HG03045 (cell line): ENCODE measurements around the gene PCSK9.
A peak's percentile ranks its signal among the peaks of the same experiment; 100 is the strongest.

ENCODE experiments used
- ATAC-seq: cut with Tn5 transposase; IDR thresholded peaks from one replicate; pipeline ENCODE4 v1.9.1; 2021; ENCODE audit warnings: mild to moderate bottlenecking, moderate library complexity; ENCODE audit not compliant: unreplicated experiment

PCSK9 gene

GRCh38 chr1:55057270-55057955 is 18.1 kb downstream of the PCSK9 start:
- no peak for ATAC-seq

DNA sequence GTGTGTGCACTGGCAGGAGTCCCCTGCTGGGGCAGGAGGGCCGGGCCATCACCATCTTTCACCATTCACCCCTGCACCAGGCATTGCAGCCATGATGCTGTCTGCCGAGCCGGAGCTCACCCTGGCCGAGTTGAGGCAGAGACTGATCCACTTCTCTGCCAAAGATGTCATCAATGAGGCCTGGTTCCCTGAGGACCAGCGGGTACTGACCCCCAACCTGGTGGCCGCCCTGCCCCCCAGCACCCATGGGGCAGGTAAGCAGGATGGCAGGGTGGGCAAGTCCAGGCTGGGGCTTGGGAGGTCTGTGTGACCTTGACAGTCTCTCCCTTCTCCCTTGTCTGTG is 18.6 kb downstream of the PCSK9 start:
- ATAC-seq, result no peak

GRCh38 chr1:55059302-55060132 is 20.2 kb downstream of the PCSK9 start:
- no peak for ATAC-seq

DNA sequence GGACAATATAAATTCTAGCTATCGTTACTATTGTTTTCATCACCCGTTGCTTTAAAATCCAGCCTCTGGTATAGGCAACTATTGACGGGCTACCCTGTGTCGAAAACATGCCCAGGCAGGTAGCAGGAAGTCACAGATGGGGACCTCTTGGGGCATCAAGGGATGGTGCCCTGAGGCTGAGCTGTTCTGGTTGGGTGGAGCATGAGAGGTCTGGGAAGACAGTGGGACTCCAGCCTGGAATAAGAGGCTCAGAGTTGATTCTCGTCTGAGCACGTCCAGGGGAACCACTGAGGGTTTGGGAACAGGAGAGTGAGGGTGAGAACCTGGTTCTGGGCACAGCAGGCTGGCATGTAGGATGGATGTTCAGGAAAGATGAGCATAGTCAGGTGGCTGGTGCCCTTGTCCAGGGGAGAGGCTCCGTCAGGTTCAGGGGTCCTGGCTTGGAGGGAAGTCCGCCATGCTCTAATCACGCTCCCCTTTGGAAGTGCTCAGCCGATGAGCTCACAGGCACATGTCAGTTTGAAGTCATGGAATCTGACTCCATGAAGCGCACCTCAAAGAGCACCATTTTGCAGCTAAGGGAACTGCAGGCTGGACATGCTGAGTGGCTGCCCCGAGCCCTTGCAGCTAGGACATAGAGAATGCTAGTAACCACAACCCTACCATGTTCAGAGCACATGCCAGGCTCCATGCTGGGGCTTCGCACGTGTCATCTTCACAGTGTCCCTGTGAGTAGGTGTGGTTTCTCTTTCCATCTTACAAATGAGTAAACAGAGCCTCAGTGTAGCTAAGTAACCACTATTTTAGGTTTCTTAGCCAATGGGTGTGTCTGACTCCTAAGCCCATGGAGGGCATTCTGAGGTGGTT is 21.0 kb downstream of the PCSK9 start:
- peak; percentile 50 for ATAC-seq

GRCh38 chr1:55061000-55061705 is 21.8 kb downstream of the PCSK9 start:
- ATAC-seq, result no peak

DNA sequence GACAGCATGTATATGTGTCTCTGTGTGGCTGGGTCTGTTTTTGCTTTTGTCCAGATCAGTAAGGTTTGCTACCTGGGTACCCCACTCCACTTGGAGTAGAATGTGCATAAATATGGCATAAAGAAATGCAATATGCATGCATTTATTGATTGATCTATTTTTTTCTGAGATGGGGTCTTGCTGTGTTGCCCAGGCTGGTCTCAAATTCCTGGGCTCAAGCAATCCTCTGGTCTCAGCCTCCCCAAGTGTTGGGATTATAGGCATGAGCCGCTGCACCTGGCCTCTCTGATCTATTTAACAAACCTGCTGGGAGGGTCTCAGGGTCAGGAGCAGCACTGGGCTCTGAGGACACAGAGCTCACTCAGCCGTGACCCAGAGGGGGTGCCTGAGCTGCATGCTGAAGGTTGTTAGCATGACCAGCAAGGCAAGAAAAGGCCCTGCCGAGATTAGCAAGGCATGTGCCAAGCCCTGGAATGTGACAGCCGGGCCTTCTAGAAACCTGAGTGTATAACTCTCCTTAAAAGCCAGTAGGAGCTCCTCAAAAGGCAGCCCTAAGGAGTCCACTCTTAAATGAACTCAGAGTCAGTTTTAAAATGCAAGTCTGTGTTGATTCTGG is 22.5 kb downstream of the PCSK9 start:
- no peak for ATAC-seq

- no peak for ATAC-seq
These were observed 23.6 kb downstream of the PCSK9 start for GRCh38 chr1:55062801-55063576.

DNA sequence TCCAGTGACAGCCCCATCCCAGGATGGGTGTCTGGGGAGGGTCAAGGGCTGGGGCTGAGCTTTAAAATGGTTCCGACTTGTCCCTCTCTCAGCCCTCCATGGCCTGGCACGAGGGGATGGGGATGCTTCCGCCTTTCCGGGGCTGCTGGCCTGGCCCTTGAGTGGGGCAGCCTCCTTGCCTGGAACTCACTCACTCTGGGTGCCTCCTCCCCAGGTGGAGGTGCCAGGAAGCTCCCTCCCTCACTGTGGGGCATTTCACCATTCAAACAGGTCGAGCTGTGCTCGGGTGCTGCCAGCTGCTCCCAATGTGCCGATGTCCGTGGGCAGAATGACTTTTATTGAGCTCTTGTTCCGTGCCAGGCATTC is 24.2 kb downstream of the PCSK9 start:
- no peak for ATAC-seq

- ATAC-seq, result no peak
These were observed 24.8 kb downstream of the PCSK9 start for GRCh38 chr1:55064071-55064581.

DNA sequence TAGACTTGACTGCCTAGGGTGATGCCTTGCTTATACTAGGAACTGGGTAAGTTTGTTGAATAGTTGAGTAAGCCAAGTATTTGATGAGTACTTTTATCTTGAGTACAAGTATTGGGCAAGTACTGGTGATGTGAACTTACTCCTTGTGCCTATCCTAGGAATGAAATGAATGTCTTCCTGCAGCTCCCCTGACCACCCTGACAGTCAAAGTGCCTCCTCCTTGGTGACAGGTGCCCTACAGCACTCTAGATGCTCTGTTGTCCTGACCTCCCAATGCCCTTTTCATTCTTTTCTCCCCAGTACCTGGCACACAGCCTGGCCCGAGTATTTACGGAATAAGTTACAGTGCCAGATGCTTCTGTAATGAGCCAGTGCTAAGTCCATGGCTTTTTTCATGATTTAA is 25.5 kb downstream of the PCSK9 start:
- ATAC-seq, result no peak

DNA sequence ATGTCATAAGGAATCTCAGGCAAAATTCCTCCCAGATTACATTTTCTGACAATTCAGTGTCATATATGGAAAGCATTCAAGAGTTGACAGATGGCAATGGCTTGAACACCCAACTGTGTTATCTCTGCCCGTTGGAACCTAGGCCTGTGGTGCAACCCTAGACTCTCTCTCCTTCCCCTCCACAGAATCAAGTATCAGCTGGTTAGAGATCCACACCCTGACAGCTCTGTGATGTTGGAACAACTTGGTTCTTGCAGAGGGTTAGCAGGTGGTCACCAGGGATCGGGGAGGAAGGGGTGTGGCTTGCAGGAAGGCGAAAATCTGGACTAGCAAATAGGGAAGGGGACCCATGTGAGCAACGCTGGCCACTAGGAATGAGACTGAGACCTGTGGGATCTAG is 26.3 kb downstream of the PCSK9 start:
- ATAC-seq, result no peak

DNA sequence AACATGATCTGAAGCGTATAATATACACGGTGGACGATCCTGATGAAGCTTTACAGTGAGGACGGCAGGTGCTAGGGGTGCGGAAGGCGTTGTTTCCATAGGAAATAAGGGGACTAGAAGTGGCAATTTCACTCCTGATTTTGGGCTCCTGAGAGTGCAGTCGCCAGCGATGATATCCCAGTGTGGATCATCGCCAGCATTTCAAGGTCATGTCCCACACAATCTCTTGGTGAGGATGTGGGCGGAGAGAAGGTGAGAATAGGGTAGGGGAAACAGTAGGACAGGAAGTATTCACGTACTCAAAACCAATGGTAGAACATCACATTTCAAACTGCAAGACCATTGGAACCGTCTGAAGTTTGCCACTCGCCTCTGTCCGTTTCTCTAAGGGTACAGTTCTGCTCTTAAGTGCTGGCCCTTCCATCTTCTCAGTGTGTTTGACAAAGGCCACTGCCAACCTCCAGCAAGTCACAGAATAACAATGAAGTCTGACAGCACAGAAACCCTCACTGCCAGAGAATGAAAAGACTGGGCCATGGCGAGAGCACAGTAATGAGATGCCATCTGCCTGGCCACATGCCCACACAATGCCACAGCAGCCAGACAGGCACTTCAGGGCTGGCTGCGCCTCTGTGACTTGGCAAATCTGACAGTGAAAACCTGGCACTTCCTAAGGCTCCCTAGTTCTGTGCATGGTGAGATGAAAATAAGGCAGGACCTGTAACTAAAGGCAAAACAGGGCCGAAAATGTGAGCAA is 27.9 kb downstream of the PCSK9 start:
- no peak for ATAC-seq

- ATAC-seq, result no peak
These were observed 28.6 kb downstream of the PCSK9 start for GRCh38 chr1:55067914-55068313.

- no peak for ATAC-seq
These were observed 29.3 kb downstream of the PCSK9 start for GRCh38 chr1:55068638-55069037.

DNA sequence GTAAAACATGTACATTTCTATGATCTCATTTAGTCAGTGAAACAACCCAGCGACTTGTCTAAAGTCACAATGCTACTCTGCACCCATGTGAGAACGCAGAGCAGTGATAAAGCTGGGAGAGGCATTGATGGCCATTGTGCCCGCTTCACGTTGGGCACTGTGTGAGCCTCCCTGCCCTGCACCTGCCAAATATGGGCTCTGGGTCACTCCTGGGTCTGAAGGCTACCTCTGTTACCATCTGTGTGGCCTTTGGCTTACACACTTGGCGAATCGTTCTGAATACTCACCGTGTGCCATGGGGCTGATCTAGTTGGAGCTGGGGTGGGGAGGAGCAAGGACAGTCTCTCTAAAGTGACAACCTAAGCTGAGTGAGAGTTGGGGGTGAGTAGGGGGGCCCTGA is 29.9 kb downstream of the PCSK9 start:
- no peak for ATAC-seq

- ATAC-seq, result no peak
These were observed 31.2 kb downstream of the PCSK9 start for GRCh38 chr1:55070293-55071164.

- no peak for ATAC-seq
These were observed 32.1 kb downstream of the PCSK9 start for GRCh38 chr1:55071477-55071876.
